Neural cell (in vitro differentiated cells): Measurements from ENCODE around the gene INPPL1. TPM values are rescaled to one million over a fixed set of nuclear protein-coding genes. Genes with fewer than 3 reads are reported as not detected.

ENCODE experiments used
- H2AFZ ChIP-seq: fragments of 200-600, 300-800 bp; sonication (generic), shearing (Covaris generic); 2 replicates; pipeline ENCODE4 v1.6.0; 2014; ENCODE audit warnings: low read depth, mild to moderate bottlenecking, antibody characterized with exemption, low read length, moderate library complexity
- H3F3A ChIP-seq: fragments of 200-600 bp; shearing (Covaris generic); 2 replicates; pipeline ENCODE4 v1.6.1; 2016; ENCODE audit warnings: mild to moderate bottlenecking, moderate library complexity, mixed read lengths, antibody characterized with exemption, low read length; ENCODE audit not compliant: insufficient read depth, poor library complexity, severe bottlenecking
- H3K27ac ChIP-seq: fragments of 200-600, 300-800 bp; sonication (generic), shearing (Covaris generic); 2 replicates; pipeline ENCODE4 v1.5.1; 2014; ENCODE audit warnings: mild to moderate bottlenecking, low read length, moderate library complexity
- H3K27me3 ChIP-seq: fragments of 300-800, 200-600 bp; sonication (generic), shearing (Covaris generic); 2 replicates; pipeline ENCODE4 v1.6.0; 2014; ENCODE audit warnings: mild to moderate bottlenecking, low read depth, low read length, moderate library complexity; ENCODE audit not compliant: insufficient read depth
- H3K36me3 ChIP-seq: fragments of 300-800, 200-600 bp; sonication (generic), shearing (Covaris generic); 2 replicates; pipeline ENCODE4 v1.5.1; 2014; ENCODE audit warnings: mild to moderate bottlenecking, antibody characterized with exemption, low read length, moderate library complexity; ENCODE audit not compliant: insufficient read depth
- H3K4me2 ChIP-seq: fragments of 300-800, 200-600 bp; sonication (generic), shearing (Covaris generic); 2 replicates; pipeline ENCODE4 v1.6.0; 2014; ENCODE audit warnings: mild to moderate bottlenecking, low read length
- H3K4me3 ChIP-seq: fragments of 300-800, 200-600 bp; sonication (generic), shearing (Covaris generic); 2 replicates; pipeline ENCODE4 v1.5.1; 2014; ENCODE audit warnings: mild to moderate bottlenecking, low read length, moderate library complexity
- H3K79me2 ChIP-seq: fragments of 200-600 bp; shearing (Covaris generic); replicated peaks from 2 replicates; pipeline ENCODE4 v1.6.0; 2014; ENCODE audit warnings: mild to moderate bottlenecking, low read length, moderate library complexity; ENCODE audit not compliant: insufficient read depth
- H3K9ac ChIP-seq: fragments of 300-800, 200-600 bp; sonication (generic), shearing (Covaris generic); 2 replicates; pipeline ENCODE4 v1.6.1; 2016; ENCODE audit warnings: mild to moderate bottlenecking, low read length, mixed read lengths
- H3K9me2 ChIP-seq: fragments of 200-600 bp; shearing (Covaris generic); 2 replicates; pipeline ENCODE4 v1.6.1; 2016; ENCODE audit warnings: mild to moderate bottlenecking, low read length, mixed read lengths; ENCODE audit not compliant: insufficient read depth
- H3K9me3 ChIP-seq: fragments of 200-600, 300-800 bp; sonication (generic), shearing (Covaris generic); 2 replicates; pipeline ENCODE4 v1.6.1; 2016; ENCODE audit warnings: mild to moderate bottlenecking, mixed run types, low read length, moderate library complexity, mixed read lengths
- H4K20me1 ChIP-seq: fragments of 200-600 bp; shearing (Covaris generic); 2 replicates; pipeline ENCODE4 v1.6.1; 2016; ENCODE audit warnings: mild to moderate bottlenecking, mixed run types; ENCODE audit not compliant: insufficient read depth
- CTCF ChIP-seq: fragments of 450-650 bp; IDR thresholded peaks from 2 replicates; pipeline ENCODE4 v1.5.1; 2014; ENCODE audit warnings: antibody characterized with exemption, mild to moderate bottlenecking, moderate library complexity; ENCODE audit not compliant: poor library complexity, severe bottlenecking
- EP300 ChIP-seq: fragments of 450-650 bp; conservative IDR thresholded peaks from 2 replicates; pipeline ENCODE4 v1.6.1; 2014; ENCODE audit warnings: antibody characterized with exemption, mild to moderate bottlenecking, moderate library complexity; ENCODE audit not compliant: poor library complexity, severe bottlenecking
- EZH2 ChIP-seq: fragments of 200-600, 300-800 bp; shearing (Covaris generic), sonication (generic); IDR thresholded peaks from 2 replicates; pipeline ENCODE4 v1.6.1; 2014; ENCODE audit warnings: antibody characterized with exemption, low read length, borderline replicate concordance, mild to moderate bottlenecking; ENCODE audit not compliant: insufficient read depth, poor library complexity, severe bottlenecking
- MXI1 ChIP-seq: fragments of 450-650 bp; conservative IDR thresholded peaks from 2 replicates; pipeline ENCODE4 v1.6.1; 2014; ENCODE audit warnings: antibody characterized with exemption, mild to moderate bottlenecking; ENCODE audit not compliant: poor library complexity, severe bottlenecking
- POLR2AphosphoS5 ChIP-seq: IDR thresholded peaks from 2 replicates; pipeline ENCODE4 v1.6.1; 2012
- RAD21 ChIP-seq: fragments of 450-650 bp; conservative IDR thresholded peaks from 2 replicates; pipeline ENCODE4 v1.6.1; 2014; ENCODE audit warnings: antibody characterized with exemption, mild to moderate bottlenecking, moderate library complexity
- REST ChIP-seq: IDR thresholded peaks from 2 replicates; pipeline ENCODE4 v1.6.1; 2012; ENCODE audit warnings: borderline replicate concordance
- SMC3 ChIP-seq: fragments of 450-650 bp; conservative IDR thresholded peaks from 2 replicates; pipeline ENCODE4 v1.6.1; 2014; ENCODE audit warnings: antibody characterized with exemption, mild to moderate bottlenecking, moderate library complexity; ENCODE audit not compliant: poor library complexity
- TAF1 ChIP-seq: IDR thresholded peaks from 2 replicates; pipeline ENCODE4 v1.6.1; 2012; ENCODE audit warnings: low read depth
- polyA plus RNA-seq: library from polyadenylated mRNA; depleted of rRNA; stranded (reverse); fragments of >200 nt; gene quantifications from 2 replicates; pipeline ENCODE4 v1.2.3, GENCODE V29; 2014

INPPL1 gene
- polyA plus RNA-seq, 1 donor from 2014 or later: 2.0 TPM

GRCh38 chr11:72236774-72237111 lies 12.2 kb downstream of the INPPL1 start:
- Histone ChIP-seq H3K9me2 (no peaks in the 10 kb centered on the region), H3K9ac (no peak overlapping the region), H3K27me3 (peaks cover 35% of the 10 kb centered on the region), H3F3A (no peaks in the 10 kb centered on the region), H3K79me2 (no peaks in the 10 kb centered on the region), H2AFZ (no peak overlapping the region), H3K9me3 (no peaks in the 10 kb centered on the region), H3K4me3 (no peak overlapping the region), H3K4me2 (no peak overlapping the region), H3K36me3 (no peaks in the 10 kb centered on the region), H4K20me1 (no peaks in the 10 kb centered on the region), H3K27ac (no peak overlapping the region)
- TF ChIP-seq CTCF: no peak
- no peak for TF ChIP-seq POLR2AphosphoS5
- no peak for TF ChIP-seq RAD21
- TF ChIP-seq MXI1: no peak
- no peak for TF ChIP-seq SMC3
- TF ChIP-seq REST: no peak
- TF ChIP-seq EZH2: no peak
- no peak for TF ChIP-seq TAF1
- no peak for TF ChIP-seq EP300

- H4K20me1 ChIP-seq: no peaks in the 10 kb centered on the region
- peaks cover 41% of the 10 kb centered on the region for H3K27me3 ChIP-seq
- H2AFZ ChIP-seq: no peak overlapping the region
- H3K9me2 ChIP-seq: no peaks in the 10 kb centered on the region
- H3K4me2 ChIP-seq: no peak overlapping the region
- no peaks in the 10 kb centered on the region for H3K36me3 ChIP-seq
- no peak overlapping the region for H3K27ac ChIP-seq
- H3K79me2 ChIP-seq: no peaks in the 10 kb centered on the region
- H3K9ac ChIP-seq: no peak overlapping the region
- H3F3A ChIP-seq: no peaks in the 10 kb centered on the region
- no peak overlapping the region for H3K4me3 ChIP-seq
- H3K9me3 ChIP-seq: no peaks in the 10 kb centered on the region
- TF ChIP-seq MXI1 (no peak), EP300 (no peak), REST (no peak), RAD21 (no peak), TAF1 (no peak), POLR2AphosphoS5 (no peak), EZH2 (no peak), SMC3 (no peak), CTCF (no peak)
These were observed 12.8 kb downstream of the INPPL1 start for GRCh38 chr11:72237112-72237931.
